ENCODE results near the gene CACNB4.

Gene CACNB4

GRCh38 chr2:152099367-152100050 lies 665 bp upstream of the CACNB4 start:
- H3K4me3 ChIP-seq (replicated peaks; ENCODE audit: low read depth, low read length), result peak overlapping the region; percentile 41
- no peak for TF ChIP-seq CTCF (IDR thresholded peaks at IDR 0.05; ENCODE audit: low read depth, low read length, missing control alignments)
- DNase-seq (ENCODE audit: extremely low read depth, low read depth), result no peak

- no peak for TF ChIP-seq CTCF (IDR thresholded peaks at IDR 0.05; ENCODE audit: low read depth, low read length, missing control alignments)
- no peak for DNase-seq (ENCODE audit: extremely low read depth, low read depth)
- peak overlapping the region; percentile 41 for H3K4me3 ChIP-seq (replicated peaks; ENCODE audit: low read depth, low read length)
These were observed 896 bp downstream of the CACNB4 start for GRCh38 chr2:152097801-152098495.

GRCh38 chr2:152097290-152097800 lies 1.5 kb downstream of the CACNB4 start:
- H3K4me3 ChIP-seq (replicated peaks; ENCODE audit: low read depth, low read length), result peak overlapping the region; percentile 41
- DNase-seq (ENCODE audit: extremely low read depth, low read depth), result peak; percentile 5

GRCh38 chr2:152095146-152095545 lies 3.7 kb downstream of the CACNB4 start:
- no peak for DNase-seq (ENCODE audit: extremely low read depth, low read depth)
- TF ChIP-seq CTCF (IDR thresholded peaks at IDR 0.05; ENCODE audit: low read depth, low read length, missing control alignments), result no peak
- H3K4me3 ChIP-seq (replicated peaks; ENCODE audit: low read depth, low read length), result no peak overlapping the region

More at GRCh38 chr2:152097290-152097800, 1.5 kb downstream of the CACNB4 start:
- no peak for TF ChIP-seq CTCF (IDR thresholded peaks at IDR 0.05; ENCODE audit: low read depth, low read length, missing control alignments)

- no peak for DNase-seq (ENCODE audit: extremely low read depth, low read depth)
- TF ChIP-seq CTCF (IDR thresholded peaks at IDR 0.05; ENCODE audit: low read depth, low read length, missing control alignments), result no peak
- no peak overlapping the region for H3K4me3 ChIP-seq (replicated peaks; ENCODE audit: low read depth, low read length)
These were observed 4.8 kb downstream of the CACNB4 start for GRCh38 chr2:152094014-152094413.

GRCh38 chr2:152093464-152093863 lies 5.4 kb downstream of the CACNB4 start:
- no peak overlapping the region for H3K4me3 ChIP-seq (replicated peaks; ENCODE audit: low read depth, low read length)
- no peak for TF ChIP-seq CTCF (IDR thresholded peaks at IDR 0.05; ENCODE audit: low read depth, low read length, missing control alignments)
- peak; percentile 11 for DNase-seq (ENCODE audit: extremely low read depth, low read depth)
